ENCODE data around the gene NDC1.

Gene NDC1

DNA sequence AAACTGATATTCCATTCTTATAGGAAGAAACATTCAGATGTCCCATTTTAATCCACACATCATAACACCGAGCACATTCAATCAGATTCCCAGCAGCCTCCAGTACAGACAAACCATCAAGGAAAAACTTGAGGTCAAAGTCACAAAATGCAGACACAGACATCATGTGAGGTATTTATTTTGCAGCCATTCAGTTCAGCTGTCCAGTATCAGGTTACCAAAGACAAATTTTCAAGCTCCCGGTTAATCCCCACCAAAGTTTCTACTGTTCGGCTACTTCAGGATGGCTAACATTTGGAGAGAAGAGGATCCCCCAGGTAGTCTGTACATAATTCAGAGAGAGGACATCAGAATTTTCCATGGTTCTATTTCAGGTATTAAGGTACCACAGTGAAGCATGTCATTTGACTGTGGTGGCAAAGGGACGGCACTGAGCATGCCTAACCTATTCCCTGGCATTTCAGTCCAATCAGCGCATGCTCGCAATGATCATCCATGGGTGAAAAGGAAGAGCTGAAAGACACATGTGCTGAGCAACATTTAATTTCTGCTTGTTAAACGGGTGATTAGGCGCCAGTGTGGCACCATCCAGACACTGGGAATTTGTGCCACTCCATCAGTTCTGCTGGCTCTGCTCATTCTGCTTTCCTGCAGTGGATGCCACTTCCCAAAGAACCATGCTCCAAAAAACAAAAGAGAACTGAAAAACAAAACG, 13.6 kb upstream of the NDC1 start:
- Histone ChIP-seq H3K27me3 (ENCODE audit: control insufficient read depth, insufficient read depth, low read length) (no peaks in the 10 kb centered on the region), H3K36me3 (ENCODE audit: control insufficient read depth, insufficient read depth, low read length) (peaks cover under 1% of the 10 kb centered on the region), H3K9ac (ENCODE audit: low read depth, low read length) (no peak overlapping the region), H3K4me1 (ENCODE audit: control insufficient read depth, insufficient read depth, low read length) (no peaks in the 10 kb centered on the region), H3K9me3 (ENCODE audit: control insufficient read depth, insufficient read depth, low read length) (no peaks in the 10 kb centered on the region), H3K4me3 (ENCODE audit: low read depth, low read length) (no peak overlapping the region)

DNA sequence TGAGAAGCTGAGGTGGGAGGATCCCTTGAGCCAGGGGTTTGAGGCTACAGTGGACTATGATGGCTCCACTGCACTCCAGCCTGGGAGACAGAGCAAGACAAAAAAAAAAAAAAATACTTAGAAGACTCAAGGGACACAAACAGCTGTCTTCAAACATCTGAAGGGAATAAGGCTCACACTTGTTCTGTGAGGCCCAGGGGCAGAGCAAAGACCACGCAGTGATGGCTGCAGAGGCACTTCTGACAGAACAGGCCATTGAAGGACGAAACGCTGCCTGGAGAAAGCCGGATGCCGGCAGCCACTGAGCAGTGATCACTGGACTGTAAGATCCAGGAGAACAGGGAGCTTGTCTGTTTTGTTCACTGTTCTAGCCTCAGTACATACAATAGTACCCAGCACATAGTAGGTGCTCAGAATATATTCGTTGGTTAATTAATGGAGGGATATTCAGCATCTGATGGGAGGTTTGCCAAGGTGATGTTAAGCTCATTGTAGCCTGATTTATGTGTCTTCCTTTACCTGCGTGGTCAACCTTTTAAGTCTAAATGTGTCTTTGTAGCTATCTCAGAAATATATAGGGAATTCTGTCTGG, 12.1 kb upstream of the NDC1 start:
- no peaks in the 10 kb centered on the region for H3K4me1 ChIP-seq (ENCODE audit: control insufficient read depth, insufficient read depth, low read length)
- no peaks in the 10 kb centered on the region for H3K9me3 ChIP-seq (ENCODE audit: control insufficient read depth, insufficient read depth, low read length)
- no peak overlapping the region for H3K9ac ChIP-seq (ENCODE audit: low read depth, low read length)
- H3K27me3 ChIP-seq (ENCODE audit: control insufficient read depth, insufficient read depth, low read length), result no peaks in the 10 kb centered on the region
- no peaks in the 10 kb centered on the region for H3K36me3 ChIP-seq (ENCODE audit: control insufficient read depth, insufficient read depth, low read length)
- no peak overlapping the region for H3K4me3 ChIP-seq (ENCODE audit: low read depth, low read length)

DNA sequence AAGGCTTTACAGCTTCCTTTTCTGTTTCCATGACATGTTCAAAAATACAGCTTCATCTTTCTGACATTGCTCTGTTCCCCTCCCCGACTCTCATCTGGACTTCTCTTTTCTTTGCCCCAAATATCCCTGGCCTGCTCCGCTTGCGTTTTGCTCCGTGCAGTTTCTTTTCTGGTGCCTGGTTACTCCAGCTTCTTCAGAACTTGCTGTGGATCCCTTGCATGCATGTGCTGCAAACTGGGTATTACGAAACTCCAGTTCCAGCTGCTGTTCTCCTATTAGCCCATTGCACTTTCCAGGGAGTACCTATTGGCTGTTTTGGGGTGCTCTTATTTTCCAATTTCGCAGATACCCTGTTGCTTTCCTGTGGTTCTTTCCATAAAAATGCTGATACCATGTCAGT, 9.9 kb upstream of the NDC1 start:
- Histone ChIP-seq H3K4me3 (ENCODE audit: low read depth, low read length) (no peak overlapping the region), H3K27me3 (ENCODE audit: control insufficient read depth, insufficient read depth, low read length) (no peaks in the 10 kb centered on the region)

DNA sequence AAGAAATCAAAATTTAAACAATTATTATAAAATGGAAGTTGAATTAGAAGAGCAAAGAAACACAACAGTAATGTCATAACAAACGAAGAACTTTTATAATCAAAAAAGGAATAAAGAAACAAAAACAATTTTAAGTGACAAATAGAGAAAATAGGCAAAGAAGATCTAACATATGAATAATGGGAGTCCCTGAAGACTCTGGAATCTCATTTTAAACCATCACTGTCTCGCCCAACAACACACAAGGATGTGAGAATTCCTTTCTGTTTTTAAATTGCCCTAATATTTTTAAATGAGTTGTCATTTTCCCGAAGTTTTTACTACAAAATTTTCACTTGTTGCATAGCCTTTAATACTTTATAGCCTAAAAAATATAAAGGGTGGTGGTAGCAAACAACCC, 4.3 kb upstream of the NDC1 start:
- Histone ChIP-seq H3K4me3 (ENCODE audit: low read depth, low read length) (no peak overlapping the region), H3K27me3 (ENCODE audit: control insufficient read depth, insufficient read depth, low read length) (no peaks in the 10 kb centered on the region), H3K4me1 (ENCODE audit: control insufficient read depth, insufficient read depth, low read length) (no peaks in the 10 kb centered on the region), H3K9ac (ENCODE audit: low read depth, low read length) (no peak overlapping the region), H3K36me3 (ENCODE audit: control insufficient read depth, insufficient read depth, low read length) (no peaks in the 10 kb centered on the region), H3K9me3 (ENCODE audit: control insufficient read depth, insufficient read depth, low read length) (no peaks in the 10 kb centered on the region)

More for the DNA sequence above, 9.9 kb upstream of the NDC1 start:
- H3K36me3 ChIP-seq (ENCODE audit: control insufficient read depth, insufficient read depth, low read length), result no peaks in the 10 kb centered on the region
- H3K9me3 ChIP-seq (ENCODE audit: control insufficient read depth, insufficient read depth, low read length), result no peaks in the 10 kb centered on the region
- no peaks in the 10 kb centered on the region for H3K4me1 ChIP-seq (ENCODE audit: control insufficient read depth, insufficient read depth, low read length)
- H3K9ac ChIP-seq (ENCODE audit: low read depth, low read length), result no peak overlapping the region

DNA sequence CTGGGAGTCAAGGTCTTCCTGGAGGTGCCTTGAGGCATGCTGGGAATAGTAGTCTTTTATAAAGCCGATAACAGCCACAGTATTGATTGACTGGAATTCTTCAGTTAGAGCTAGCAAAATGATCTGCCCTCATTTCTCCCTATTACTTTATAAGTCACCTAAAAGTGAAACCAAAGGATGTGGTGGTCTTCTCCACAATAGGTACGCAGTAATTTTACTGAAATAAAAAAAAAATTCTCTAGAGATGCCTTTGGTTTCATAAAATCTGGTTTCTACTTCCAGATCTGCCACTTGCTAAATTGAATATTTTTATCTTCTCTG, 518 bp upstream of the NDC1 start:
- H3K36me3 ChIP-seq (ENCODE audit: control insufficient read depth, insufficient read depth, low read length), result no peaks in the 10 kb centered on the region
- no peaks in the 10 kb centered on the region for H3K4me1 ChIP-seq (ENCODE audit: control insufficient read depth, insufficient read depth, low read length)
- H3K4me3 ChIP-seq (ENCODE audit: low read depth, low read length), result no peak overlapping the region
- H3K9ac ChIP-seq (ENCODE audit: low read depth, low read length), result no peak overlapping the region
- no peaks in the 10 kb centered on the region for H3K27me3 ChIP-seq (ENCODE audit: control insufficient read depth, insufficient read depth, low read length)
- H3K9me3 ChIP-seq (ENCODE audit: control insufficient read depth, insufficient read depth, low read length), result no peaks in the 10 kb centered on the region

DNA sequence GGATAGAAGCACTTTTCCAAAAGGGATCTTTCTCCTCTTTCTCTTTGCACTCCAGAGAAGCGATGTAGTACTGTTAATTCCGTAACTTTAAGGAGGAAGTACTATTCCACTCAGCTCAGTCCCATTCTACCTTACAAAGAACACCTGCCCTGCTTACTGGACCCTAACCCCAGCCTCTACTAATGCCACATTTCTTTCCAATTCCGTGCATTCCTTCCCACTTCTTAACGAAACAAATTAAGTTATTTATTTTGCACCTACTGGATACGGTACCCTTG, 511 bp downstream of the NDC1 start:
- Histone ChIP-seq H3K4me3 (ENCODE audit: low read depth, low read length) (peak overlapping the region; percentile 68), H3K9me3 (ENCODE audit: control insufficient read depth, insufficient read depth, low read length) (no peaks in the 10 kb centered on the region), H3K9ac (ENCODE audit: low read depth, low read length) (peak overlapping the region; percentile 87), H3K36me3 (ENCODE audit: control insufficient read depth, insufficient read depth, low read length) (no peaks in the 10 kb centered on the region), H3K27me3 (ENCODE audit: control insufficient read depth, insufficient read depth, low read length) (no peaks in the 10 kb centered on the region), H3K4me1 (ENCODE audit: control insufficient read depth, insufficient read depth, low read length) (no peaks in the 10 kb centered on the region)

DNA sequence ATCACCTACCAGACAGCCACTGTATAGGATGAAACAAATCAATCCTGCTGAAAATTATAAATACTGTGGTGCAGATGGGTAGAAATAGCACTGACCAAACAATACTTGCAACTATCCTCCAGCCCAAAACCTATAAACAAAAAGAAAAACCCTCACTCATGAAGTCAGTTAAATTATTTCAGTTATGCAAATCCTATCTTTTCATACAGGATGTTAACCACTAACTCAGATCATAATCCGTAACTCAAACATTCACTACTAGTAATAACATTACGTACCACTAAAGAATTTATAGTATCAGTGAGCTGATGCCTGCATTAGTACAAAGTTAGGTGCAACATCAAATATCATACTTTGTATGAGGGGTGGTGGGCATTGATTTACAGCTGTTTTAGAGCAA, 2.6 kb downstream of the NDC1 start:
- H3K27me3 ChIP-seq (ENCODE audit: control insufficient read depth, insufficient read depth, low read length), result no peaks in the 10 kb centered on the region
- no peaks in the 10 kb centered on the region for H3K4me1 ChIP-seq (ENCODE audit: control insufficient read depth, insufficient read depth, low read length)
- H3K9ac ChIP-seq (ENCODE audit: low read depth, low read length), result no peak overlapping the region
- no peaks in the 10 kb centered on the region for H3K36me3 ChIP-seq (ENCODE audit: control insufficient read depth, insufficient read depth, low read length)
- H3K4me3 ChIP-seq (ENCODE audit: low read depth, low read length), result no peak overlapping the region
- no peaks in the 10 kb centered on the region for H3K9me3 ChIP-seq (ENCODE audit: control insufficient read depth, insufficient read depth, low read length)

DNA sequence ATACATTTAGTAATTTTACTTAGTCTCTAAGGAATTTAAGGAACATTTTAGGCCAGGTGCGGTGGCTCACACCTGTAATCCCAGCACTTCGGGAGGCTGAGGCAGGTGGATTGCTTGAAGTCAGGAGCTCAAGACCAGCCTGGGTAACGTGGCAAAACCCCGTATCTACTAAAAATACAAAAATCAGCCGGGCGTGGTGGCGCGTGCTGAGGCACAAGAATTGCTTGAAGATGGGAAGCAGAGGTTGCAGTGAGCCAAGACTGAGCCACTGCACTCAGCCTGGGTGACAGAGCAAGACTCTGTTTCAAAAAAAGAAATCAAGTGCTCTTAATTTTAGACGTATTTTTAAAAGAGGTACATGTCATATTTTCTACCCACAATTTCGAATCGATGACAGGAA, 3.3 kb downstream of the NDC1 start:
- H3K9me3 ChIP-seq (ENCODE audit: control insufficient read depth, insufficient read depth, low read length), result no peaks in the 10 kb centered on the region
- no peaks in the 10 kb centered on the region for H3K4me1 ChIP-seq (ENCODE audit: control insufficient read depth, insufficient read depth, low read length)
- no peaks in the 10 kb centered on the region for H3K27me3 ChIP-seq (ENCODE audit: control insufficient read depth, insufficient read depth, low read length)
- H3K4me3 ChIP-seq (ENCODE audit: low read depth, low read length), result no peak overlapping the region
- H3K9ac ChIP-seq (ENCODE audit: low read depth, low read length), result no peak overlapping the region
- H3K36me3 ChIP-seq (ENCODE audit: control insufficient read depth, insufficient read depth, low read length), result peaks cover under 1% of the 10 kb centered on the region

DNA sequence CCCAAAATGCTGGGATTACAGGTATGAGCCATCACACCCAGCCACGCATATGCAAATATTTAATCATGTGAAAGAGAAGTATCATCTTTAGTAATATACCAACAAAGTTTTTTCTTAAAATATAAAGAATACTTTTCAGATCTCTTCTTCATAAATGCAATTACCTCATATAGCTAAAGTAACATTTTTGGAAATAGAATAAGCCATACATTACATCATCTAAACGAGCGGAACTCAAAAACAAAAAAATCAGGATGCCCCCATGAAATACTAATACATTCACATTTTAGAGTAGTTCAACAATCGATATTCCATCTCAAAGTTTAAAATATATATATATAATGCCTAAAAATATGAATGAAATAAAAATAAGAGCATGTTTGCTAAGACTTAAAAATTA, 4.7 kb downstream of the NDC1 start:
- Histone ChIP-seq H3K4me3 (ENCODE audit: low read depth, low read length) (no peak overlapping the region), H3K9me3 (ENCODE audit: control insufficient read depth, insufficient read depth, low read length) (no peaks in the 10 kb centered on the region), H3K4me1 (ENCODE audit: control insufficient read depth, insufficient read depth, low read length) (no peaks in the 10 kb centered on the region), H3K27me3 (ENCODE audit: control insufficient read depth, insufficient read depth, low read length) (no peaks in the 10 kb centered on the region), H3K36me3 (ENCODE audit: control insufficient read depth, insufficient read depth, low read length) (peaks cover 6% of the 10 kb centered on the region), H3K9ac (ENCODE audit: low read depth, low read length) (no peak overlapping the region)

DNA sequence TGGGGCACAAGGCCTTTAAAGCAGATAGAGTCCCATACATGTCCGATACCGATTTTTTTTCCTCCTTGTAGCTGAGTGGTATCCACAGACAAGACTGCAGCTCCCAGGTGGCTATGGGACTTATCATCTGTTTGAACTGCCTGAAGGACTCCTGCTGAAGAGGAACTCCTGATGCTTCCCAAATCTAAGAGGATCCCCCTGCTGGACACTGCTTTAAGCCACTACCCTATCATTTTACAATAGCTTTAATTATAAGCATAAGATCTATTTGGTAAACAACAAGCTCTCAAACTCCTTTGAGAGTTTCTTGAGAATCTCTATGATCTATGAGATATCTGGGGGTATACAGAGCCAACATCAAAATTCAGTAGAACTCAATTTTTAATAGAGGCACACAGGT, 11.7 kb downstream of the NDC1 start:
- Histone ChIP-seq H3K27me3 (ENCODE audit: control insufficient read depth, insufficient read depth, low read length) (no peaks in the 10 kb centered on the region), H3K9me3 (ENCODE audit: control insufficient read depth, insufficient read depth, low read length) (no peaks in the 10 kb centered on the region), H3K4me1 (ENCODE audit: control insufficient read depth, insufficient read depth, low read length) (no peaks in the 10 kb centered on the region), H3K9ac (ENCODE audit: low read depth, low read length) (no peak overlapping the region), H3K36me3 (ENCODE audit: control insufficient read depth, insufficient read depth, low read length) (peaks cover 37% of the 10 kb centered on the region), H3K4me3 (ENCODE audit: low read depth, low read length) (no peak overlapping the region)

DNA sequence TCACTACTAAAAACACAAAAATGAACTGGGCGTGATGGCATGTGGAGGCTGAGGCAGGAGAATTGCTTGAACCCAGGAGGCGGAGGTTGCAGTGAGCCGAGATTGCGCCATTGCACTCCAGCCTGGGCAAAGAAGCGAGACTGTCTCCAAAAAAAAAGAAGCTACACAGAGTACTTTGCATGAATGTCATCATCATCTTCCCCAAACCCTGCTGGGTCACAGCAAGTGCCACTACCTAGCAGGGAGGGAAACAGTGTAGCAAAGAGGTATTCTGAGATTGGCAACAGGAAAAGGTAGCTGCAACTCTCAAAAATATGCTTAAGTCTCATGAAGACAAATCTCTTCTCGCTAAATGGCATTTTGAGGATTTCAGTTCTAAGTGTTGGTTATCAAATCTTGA, 12.8 kb downstream of the NDC1 start:
- Histone ChIP-seq H3K9me3 (ENCODE audit: control insufficient read depth, insufficient read depth, low read length) (no peaks in the 10 kb centered on the region), H3K27me3 (ENCODE audit: control insufficient read depth, insufficient read depth, low read length) (no peaks in the 10 kb centered on the region), H3K4me1 (ENCODE audit: control insufficient read depth, insufficient read depth, low read length) (no peaks in the 10 kb centered on the region), H3K9ac (ENCODE audit: low read depth, low read length) (no peak overlapping the region), H3K4me3 (ENCODE audit: low read depth, low read length) (no peak overlapping the region), H3K36me3 (ENCODE audit: control insufficient read depth, insufficient read depth, low read length) (peaks cover 37% of the 10 kb centered on the region)

DNA sequence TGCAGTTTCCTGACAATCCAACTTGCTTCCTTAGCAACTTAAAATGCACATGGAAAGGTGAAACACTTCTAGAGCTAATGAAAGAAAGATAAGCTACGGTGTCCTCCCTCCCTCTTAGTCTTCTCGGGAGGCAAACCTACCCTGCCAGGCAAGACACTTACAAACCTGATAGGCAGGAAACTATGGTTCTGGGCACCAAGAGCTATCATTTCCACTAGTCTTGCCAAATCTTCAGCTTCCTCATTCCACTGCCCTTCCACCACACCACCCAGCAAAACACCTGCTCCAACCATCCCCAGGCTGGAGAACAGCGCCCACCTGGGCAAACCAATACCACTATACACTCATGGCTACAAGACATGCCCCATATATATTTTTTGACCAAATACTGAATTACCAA, 15.2 kb downstream of the NDC1 start:
- no peak overlapping the region for H3K9ac ChIP-seq (ENCODE audit: low read depth, low read length)
- H3K4me1 ChIP-seq (ENCODE audit: control insufficient read depth, insufficient read depth, low read length), result no peaks in the 10 kb centered on the region
- no peaks in the 10 kb centered on the region for H3K27me3 ChIP-seq (ENCODE audit: control insufficient read depth, insufficient read depth, low read length)
- H3K4me3 ChIP-seq (ENCODE audit: low read depth, low read length), result no peak overlapping the region
- H3K9me3 ChIP-seq (ENCODE audit: control insufficient read depth, insufficient read depth, low read length), result no peaks in the 10 kb centered on the region
- H3K36me3 ChIP-seq (ENCODE audit: control insufficient read depth, insufficient read depth, low read length), result peaks cover 30% of the 10 kb centered on the region

Measured in iPS-15b (cell line).